Right lung (tissue), 5 donors: ENCODE data around the gene LRR1. TPM values are rescaled to one million over a fixed set of nuclear protein-coding genes. Genes with fewer than 3 reads are reported as not detected.
A peak's percentile ranks its signal among the peaks of the same experiment; 100 is the strongest.
"Not testable (repeated sequence)": the region's sequence is repeated elsewhere in the genome, so short reads cannot be mapped to it uniquely, and the experiment has no call there.

ENCODE experiments used
- DNase-seq, 2 donors: peaks; one replicate each; pipeline ENCODE4 v3.0.0-alpha.2; 2013
- polyA plus RNA-seq, 5 donors: library from polyadenylated mRNA; unstranded; fragments of 120-200 nt; gene quantifications; one replicate each; pipeline versions ENCODE4 v1.2.1 to v1.2.3, GENCODE V29; 2013; ENCODE audit warnings: inconsistent platforms in 1 of 5, low replicate concordance in 1 of 5; ENCODE audit not compliant: insufficient read length in 5 of 5, insufficient read depth in 1 of 5

The LRR1 gene
- polyA plus RNA-seq, 5 donors, result 9.6 to 17.0 (median 11.7) TPM

- DNase-seq, result no peak
These were observed 24.6 kb downstream of the LRR1 start for GRCh38 chr14:49623387-49623786.

DNA sequence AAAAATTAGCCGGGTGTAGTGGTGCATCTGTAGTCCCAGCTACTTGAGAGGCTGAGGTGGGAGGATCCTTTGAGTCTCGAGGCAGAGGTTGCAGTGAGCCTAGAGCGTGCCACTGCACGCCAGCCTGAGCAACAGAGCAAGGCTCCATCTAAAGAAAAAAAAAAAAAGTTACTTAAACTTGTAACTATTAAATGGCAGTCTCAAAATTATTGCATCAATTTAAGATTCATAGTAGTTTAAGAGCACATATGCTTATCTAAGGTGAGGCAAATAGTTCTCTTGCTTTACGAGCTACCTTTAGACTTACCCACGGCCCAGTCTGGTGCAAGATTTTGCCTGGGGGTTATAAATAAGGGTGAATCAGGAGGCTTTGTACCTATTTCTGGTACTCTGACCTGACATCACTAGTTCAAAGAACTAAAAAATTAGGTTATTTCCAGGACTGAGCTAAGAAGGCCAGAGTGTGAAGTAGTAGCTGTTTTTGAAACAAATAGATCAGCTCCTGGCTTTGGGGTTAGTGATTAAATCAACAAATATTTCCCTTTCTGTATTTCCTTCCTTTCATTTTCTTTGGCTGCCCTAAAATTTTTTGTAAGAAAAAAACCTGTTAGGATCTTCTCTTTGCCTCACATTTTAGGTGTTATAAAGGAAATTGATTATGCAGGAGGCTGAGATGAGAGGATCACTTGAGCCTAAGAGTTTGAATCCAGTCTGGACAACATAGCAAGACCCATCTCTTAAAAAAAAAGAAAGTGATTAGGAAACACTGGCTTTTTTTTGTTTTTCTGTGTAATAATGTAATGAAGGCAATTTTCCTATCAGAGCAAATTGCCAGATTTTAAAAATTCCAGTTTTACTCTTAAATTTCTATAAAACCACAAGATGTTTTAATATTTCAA is 25.4 kb downstream of the LRR1 start:
- DNase-seq, result no peak

GRCh38 chr14:49633640-49634546 is 35.2 kb downstream of the LRR1 start:
- DNase-seq, result peak; percentile 95

DNA sequence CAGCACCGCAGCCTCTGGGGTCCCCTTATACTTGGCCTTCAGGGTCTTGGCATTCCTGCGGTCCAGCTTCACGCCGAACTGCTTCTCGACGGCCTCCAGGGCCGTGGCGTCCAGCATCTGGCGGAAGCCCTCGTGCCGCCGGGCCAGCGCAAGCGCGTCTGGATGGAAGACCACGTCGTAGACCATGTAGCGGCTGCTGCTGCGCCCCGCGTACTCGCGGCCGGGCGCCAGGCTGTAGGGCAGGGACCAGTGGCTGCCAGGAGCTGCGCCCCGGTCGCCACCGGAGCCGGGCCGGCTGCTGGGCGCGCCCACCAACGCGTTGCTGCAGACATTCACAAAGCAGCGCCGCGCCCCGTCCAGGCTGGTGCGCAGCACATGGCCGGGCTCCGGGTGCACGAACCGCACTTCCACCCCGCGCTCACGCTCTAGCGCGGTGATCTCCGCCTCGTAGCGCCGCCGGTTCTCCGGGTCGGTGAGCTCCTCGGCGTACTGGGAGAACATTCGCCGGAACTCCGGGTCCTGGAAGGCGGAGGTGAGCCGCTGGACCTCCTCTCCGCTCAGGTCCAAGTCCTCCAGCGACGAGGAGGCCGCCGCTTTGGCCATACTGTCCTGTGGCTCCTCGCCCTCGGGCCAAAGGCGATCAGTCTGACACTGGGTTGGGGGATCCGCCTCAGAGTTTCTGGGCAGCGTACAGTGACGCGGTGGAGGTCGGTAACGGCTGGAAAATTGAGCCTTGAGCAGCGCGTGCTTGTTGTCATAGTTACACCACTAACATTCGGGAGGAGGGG is 36.0 kb downstream of the LRR1 start, which contains the start of gene DNAAF2:
Gene DNAAF2 (minus strand): TSS at position 698 of the 788 bp plus-strand sequence. CDS start 95 bp downstream, at position 603.
- peak; percentile 72 to 78 for DNase-seq

GRCh38 chr14:49636866-49637265 is 38.1 kb downstream of the LRR1 start:
- no peak for DNase-seq

GRCh38 chr14:49637534-49638078 is 38.9 kb downstream of the LRR1 start:
- no peak for DNase-seq

DNA sequence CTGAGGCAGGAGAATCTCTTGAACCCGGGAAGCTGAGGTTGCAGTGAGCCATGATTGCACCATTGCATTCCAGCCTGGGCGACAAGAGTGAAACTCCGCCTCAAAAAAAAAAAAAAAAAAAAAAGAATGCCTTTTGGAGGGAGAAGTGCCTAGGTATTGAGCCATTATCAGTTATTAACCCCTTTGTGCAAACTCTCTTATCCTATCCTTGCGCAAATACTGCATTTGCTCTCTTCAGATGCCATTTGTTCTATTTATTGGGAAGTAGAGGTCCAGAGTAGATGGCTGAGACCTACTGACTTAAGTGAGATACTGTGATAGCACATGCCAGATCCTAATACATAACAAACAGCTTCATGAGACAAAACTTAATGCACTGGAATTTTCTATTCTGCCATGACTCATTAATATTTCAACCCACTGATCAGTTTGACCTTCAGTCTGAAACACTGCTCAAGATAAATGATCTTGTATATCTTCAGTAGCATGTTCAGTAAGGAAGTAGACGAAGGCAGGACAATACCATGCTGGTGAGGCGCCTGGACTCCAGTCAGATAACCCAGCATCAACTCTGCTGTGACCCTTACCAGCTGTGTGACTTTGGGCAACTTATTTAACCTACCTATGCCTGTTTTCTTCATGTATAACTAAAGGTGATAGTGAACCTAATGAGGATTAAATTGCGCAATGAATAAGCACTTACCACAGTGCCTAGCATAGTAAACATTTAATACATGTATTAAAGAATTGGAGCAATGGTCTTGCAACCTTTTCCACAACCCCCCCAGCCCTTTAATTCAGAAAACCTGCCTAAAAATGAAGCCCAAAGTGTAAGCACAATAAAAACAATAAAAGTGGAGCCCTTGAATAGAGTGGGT is 42.0 kb downstream of the LRR1 start:
- DNase-seq, result no peak

- DNase-seq, result no peak
These were observed 43.0 kb downstream of the LRR1 start for GRCh38 chr14:49641697-49642129.

- no peak for DNase-seq
These were observed 43.4 kb downstream of the LRR1 start for GRCh38 chr14:49642163-49642562.

GRCh38 chr14:49653508-49653907 is 54.8 kb downstream of the LRR1 start:
- no peak for DNase-seq

GRCh38 chr14:49654511-49654910 is 55.8 kb downstream of the LRR1 start:
- DNase-seq, result no peak

DNA sequence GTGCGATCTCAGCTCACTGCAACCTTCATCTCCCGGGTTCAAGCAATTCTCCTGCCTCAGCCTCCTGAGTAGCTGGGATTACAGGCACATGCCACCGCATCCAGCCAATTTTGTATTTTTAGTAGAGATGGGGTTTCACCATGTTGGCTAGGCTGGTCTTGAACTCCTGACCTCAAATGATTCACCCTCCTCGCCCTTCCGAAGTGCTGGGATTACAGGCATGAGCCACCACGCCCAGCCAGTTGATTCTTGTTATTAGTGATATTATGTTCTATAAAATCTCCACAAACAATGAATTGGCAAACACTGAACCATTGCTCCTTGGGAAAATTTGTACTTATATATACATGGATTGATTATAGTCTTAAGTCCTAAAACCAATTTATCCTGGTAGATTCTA is 58.8 kb downstream of the LRR1 start:
- not testable (repeated sequence) for DNase-seq

- DNase-seq, result no peak
These were observed 61.1 kb downstream of the LRR1 start for GRCh38 chr14:49659526-49660455.

Other genes starting within 250 kb of the LRR1 start
- 1,000 to 10,000 TPM; 1,653 to 2,585 (median 1,859) TPM for gene RPS29, start 12.6 kb upstream of the LRR1 start, polyA plus RNA-seq
- gene RPL36AL, start 21.7 kb downstream of the LRR1 start, polyA plus RNA-seq, result 100 to 1,000 TPM; 151 to 215 (median 185) TPM
- 10 to 100 TPM in 2 of 5 donors, 1 to 10 TPM in 3; 8.4 to 28.4 (median 9.6) TPM for gene MGAT2, start 21.9 kb downstream of the LRR1 start, polyA plus RNA-seq
- 10 to 100 TPM; 13.4 to 16.5 (median 14.4) TPM for gene DNAAF2, start 36.3 kb downstream of the LRR1 start, polyA plus RNA-seq
- gene POLE2, start 89.3 kb downstream of the LRR1 start, polyA plus RNA-seq, result 10 to 100 TPM; 18.6 to 31.3 (median 23.6) TPM
- 1 to 10 TPM; 6.6 to 8.4 (median 7.5) TPM for gene KLHDC1, start 94.2 kb downstream of the LRR1 start, polyA plus RNA-seq
- 100 to 1,000 TPM in 4 of 5 donors, 10 to 100 TPM in 1; 87.4 to 129 (median 109) TPM for gene KLHDC2, start 169.2 kb downstream of the LRR1 start, polyA plus RNA-seq